GM18861 (cell line): ENCODE measurements around the gene NCOA3.
"Not testable (repeated sequence)": the region's sequence is repeated elsewhere in the genome, so short reads cannot be mapped to it uniquely, and the experiment has no call there.

Experiments
- ATAC-seq: cut with Tn5 transposase; IDR thresholded peaks from one replicate; pipeline ENCODE4 v1.9.1; 2021; ENCODE audit not compliant: unreplicated experiment

The NCOA3 gene

GRCh38 chr20:47468290-47469050 is 33.2 kb upstream of the NCOA3 start:
- ATAC-seq = peak; percentile 69

GRCh38 chr20:47475419-47476044 is 26.2 kb upstream of the NCOA3 start:
- ATAC-seq = no peak

GRCh38 chr20:47476452-47476851 is 25.2 kb upstream of the NCOA3 start:
- ATAC-seq = no peak

DNA sequence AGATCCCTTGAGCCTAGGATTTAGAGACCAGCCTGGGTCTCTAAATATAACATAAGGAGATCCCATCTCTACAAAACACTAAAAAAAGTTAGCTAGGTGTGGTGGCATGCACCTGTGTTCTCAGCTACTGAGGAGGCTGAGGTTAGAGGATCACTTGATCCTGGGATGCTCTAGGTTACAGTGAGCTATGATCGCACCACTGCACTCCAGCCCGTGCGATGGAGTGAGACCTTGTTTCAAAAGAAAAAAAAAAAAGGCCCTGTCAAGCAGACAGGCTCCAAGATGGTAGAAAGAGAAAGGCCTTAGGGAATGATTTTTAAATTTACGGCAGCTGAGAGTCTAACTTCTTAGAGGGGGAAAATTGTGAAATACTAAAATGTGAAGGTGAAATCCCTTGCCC is 22.6 kb upstream of the NCOA3 start:
- ATAC-seq = no peak

- ATAC-seq = no peak
Observed at GRCh38 chr20:47479506-47479905, 22.2 kb upstream of the NCOA3 start.

DNA sequence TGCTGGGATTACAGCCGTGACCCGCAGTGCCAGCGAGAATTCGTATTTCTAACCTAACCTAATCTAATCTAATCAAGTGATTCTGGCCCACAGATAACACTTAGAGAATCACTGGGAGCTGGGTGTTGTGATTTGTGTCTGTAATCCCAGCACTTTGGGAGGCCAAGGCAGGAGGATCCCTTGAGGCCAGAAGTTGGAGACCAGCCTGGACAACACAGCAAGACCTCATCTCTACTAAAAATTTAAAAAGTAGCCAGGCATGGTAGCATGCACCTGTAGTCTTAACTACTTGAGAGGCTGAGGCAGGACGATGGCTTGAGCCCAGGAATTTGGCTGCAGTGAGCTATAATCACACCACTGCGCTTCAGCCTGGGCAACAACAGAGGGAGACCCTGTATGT is 21.4 kb upstream of the NCOA3 start:
- ATAC-seq = no peak

GRCh38 chr20:47480705-47481104 is 21.0 kb upstream of the NCOA3 start:
- no peak for ATAC-seq

GRCh38 chr20:47481330-47482216 is 20.1 kb upstream of the NCOA3 start:
- no peak for ATAC-seq

DNA sequence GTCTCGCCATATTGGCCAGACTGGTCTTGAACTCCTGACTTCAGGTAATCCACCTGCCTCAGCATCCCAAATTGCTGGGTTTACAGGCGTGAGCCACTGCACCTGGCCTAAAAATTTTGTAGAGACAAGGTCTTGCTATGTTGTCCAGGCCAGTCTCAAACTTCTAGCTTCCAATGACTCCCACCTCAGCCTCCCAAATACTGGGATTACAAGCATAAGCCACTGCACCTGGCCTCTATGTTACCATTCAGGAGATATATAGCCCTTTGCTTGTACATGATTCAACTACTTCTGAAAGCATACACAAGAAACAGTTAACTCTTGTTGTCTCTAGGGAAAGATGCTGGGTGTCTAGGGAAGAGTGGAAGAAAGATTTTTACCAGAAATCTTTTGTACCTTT is 19.0 kb upstream of the NCOA3 start:
- no peak for ATAC-seq

- ATAC-seq = no peak
Observed at GRCh38 chr20:47484303-47484702, 17.4 kb upstream of the NCOA3 start.

DNA sequence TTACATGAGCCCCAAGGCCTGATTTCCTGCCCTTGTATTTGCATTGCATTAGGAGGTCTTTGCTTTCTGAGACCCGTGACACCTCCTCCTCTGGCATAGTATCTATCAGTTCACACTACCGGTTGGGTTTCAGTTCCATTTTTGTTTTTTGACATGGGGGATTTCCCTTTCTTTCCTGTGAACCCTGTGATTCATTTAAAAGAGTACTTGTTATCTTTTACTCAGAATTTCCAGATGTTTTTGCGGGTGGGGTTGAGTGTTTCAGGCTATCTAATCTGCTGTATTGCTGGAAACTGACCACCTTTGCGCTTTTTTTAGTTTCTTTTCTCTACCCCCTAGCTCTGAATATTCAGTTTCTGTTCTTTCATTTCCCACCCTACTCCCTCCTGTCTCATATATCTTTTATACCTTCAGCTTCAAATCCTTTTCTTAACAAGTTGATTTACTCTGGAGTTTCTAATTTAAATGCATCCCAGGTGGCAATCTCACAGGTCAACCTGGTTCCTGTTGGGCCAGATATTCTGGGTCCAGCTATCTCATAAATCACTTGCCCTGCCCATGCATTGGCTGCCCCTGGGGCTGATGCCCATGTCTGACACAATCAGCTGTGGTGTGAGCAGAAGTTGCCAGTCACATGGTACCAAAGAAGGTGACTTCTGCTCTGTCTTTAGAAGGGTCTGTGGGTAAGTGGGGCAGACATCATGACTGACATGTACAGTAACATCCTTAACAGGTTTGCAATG is 14.3 kb upstream of the NCOA3 start:
- peak; percentile 67 for ATAC-seq

DNA sequence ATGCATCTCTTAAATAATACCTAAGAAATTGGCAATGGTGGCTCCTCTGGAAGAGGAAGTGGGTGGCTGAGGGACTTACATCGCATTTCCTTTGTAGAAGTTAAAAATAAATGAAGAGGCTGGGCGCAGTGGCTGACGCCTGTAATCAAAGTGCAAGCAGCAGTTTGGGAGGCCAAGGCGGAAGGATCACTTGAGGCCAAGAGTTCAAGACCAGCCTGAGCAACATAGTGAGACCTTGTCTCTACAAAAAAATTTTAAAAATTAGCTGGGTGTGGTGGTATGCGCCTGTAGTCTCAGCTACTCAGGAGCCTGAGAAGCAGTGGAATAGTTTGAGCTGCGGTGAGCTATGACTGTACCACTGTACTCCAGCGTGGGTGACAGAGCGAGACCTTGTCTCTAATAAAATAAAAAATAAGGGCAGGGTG is 12.2 kb upstream of the NCOA3 start:
- ATAC-seq = no peak

DNA sequence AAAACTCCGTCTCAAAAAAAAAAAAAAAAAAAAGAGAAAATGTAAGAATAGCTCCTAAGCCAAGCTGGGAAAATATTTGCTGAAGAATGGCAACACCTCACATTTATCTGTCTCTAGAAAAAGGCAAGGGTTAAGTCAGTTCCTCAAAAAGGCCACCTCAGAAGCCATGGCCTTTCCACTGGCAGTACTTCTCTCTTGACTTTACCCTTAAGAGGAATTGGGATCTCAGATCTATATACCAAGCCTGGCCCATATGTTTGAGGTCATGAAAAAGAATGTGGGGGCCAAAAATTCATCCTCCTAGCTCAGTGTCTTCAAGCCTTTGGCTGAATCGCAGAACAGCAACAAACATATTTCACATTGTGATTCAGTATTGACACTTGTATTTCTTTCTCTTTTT is 10.9 kb upstream of the NCOA3 start:
- no peak for ATAC-seq

- ATAC-seq = no peak
Observed at GRCh38 chr20:47492284-47492683, 9.4 kb upstream of the NCOA3 start.

GRCh38 chr20:47493175-47493962 is 8.3 kb upstream of the NCOA3 start:
- no peak for ATAC-seq

DNA sequence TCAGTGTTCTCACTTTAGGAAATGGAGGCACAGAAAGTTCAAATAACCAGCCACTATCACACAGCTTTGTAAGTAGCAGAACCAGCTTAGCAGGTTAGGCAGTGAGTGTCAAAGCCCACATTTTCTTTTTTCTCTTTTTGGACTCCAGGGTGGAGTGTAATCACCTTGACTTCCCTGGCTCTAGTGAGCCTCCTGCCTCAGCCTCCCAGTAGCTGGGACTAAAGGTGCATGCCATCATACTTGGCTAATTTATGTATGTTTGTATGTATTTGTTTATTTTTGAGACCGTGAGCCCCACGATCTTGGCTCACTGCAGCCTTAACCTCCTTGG is 7.8 kb upstream of the NCOA3 start:
- ATAC-seq = no peak

DNA sequence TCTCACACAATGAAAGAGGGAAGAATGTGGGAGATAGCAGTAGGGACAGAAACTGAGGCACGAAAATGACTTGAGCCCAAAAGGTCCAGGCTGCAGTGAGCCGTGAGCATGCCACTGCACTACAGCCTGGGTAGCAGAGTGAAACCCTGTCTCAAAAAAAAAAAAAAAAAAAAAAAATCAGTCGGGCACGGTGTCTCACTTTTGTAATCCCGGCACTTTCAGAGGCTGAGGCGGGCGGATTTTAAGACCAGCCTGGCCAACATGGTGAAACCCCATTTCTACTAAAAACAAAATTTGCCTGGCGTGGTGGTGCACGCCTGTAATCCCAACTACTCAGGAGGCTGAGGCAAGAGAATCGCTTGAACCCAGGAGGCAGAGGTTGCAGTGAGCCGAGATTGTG is 7.1 kb upstream of the NCOA3 start:
- ATAC-seq = not testable (repeated sequence)

GRCh38 chr20:47496118-47496517 is 5.6 kb upstream of the NCOA3 start:
- ATAC-seq = no peak

DNA sequence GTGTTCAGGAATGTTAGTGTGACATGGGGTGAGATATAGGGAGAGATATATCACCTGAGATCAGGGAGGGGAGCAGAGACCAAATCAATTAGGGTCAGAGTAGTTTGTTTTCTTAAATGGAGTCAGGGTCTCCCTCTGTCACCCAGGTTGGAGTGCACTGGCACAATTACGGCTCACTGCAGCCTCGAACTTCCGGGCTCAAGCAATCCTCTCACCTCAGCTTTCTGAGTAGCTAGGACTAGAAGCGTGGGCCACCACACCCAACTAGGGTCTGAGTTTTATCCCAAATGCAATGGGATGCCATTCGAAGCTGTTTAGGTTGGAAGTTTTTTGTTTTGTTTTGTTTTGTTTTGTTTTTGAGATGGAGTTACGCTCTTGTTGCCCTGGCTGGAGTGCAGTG is 3.1 kb upstream of the NCOA3 start:
- no peak for ATAC-seq

DNA sequence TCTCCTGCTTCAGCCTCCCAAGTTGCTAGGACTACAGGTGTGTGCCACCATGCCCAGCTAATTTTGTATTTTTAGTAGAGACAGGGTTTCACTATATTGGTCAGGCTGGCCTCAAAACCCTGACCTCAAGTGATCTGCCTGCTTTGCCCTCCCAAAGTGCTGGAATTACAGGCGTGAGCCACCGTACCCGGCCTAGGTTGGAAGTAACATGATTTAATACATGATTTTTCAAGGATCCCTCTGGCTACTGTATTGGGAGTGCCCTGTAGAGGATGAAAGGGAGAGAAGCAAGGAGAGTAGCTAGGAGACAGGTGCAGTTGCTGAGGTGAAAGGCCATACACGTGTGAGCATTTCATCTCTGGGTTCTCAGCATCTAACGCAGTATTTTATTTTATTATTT is 2.6 kb upstream of the NCOA3 start:
- ATAC-seq = no peak
